Panc1 (cell line): Measurements from ENCODE around the gene CDC14B. TPM values are rescaled to one million over a fixed set of nuclear protein-coding genes. Genes with fewer than 3 reads are reported as not detected.
A peak's percentile ranks its signal among the peaks of the same experiment; 100 is the strongest.

Experiments
- ATAC-seq: fragments of 200-7000 bp; cut with Tn5 transposase; 2 replicates; pipeline ENCODE4 v1.9.1; 2020; ENCODE audit warnings: mild to moderate bottlenecking, moderate library complexity
- BruUV-seq: library from RNA; stranded (reverse); fragments of 400-500 nt; replicated peaks from 2 replicates; lab custom pipeline; 2021; lab: Mats Ljungman, UMichigan
- CTCF ChIA-PET: fragments of 300-600 bp; sonication (Branson Sonifier 250); formaldehyde crosslinking; loops from one replicate; lab custom pipeline; 2022; ENCODE audit warnings: antibody characterized with exemption; lab: Charles Lee
- POLR2A ChIA-PET: fragments of 300-600 bp; sonication (Branson Sonifier 250); formaldehyde crosslinking; loops from one replicate; lab custom pipeline; 2022; ENCODE audit warnings: antibody characterized with exemption; lab: Charles Lee
- DNase-seq: peaks from one replicate; pipeline ENCODE4 v3.0.0-alpha.2; 2010; ENCODE audit warnings: low read depth, low spot score
- H3K27ac ChIP-seq: 2 replicates; pipeline ENCODE4 v1.5.1; 2011; ENCODE audit warnings: mild to moderate bottlenecking, low read length, inconsistent platforms
- H3K27me3 ChIP-seq: fragments of 200-500 bp; sonication (Bioruptor generic); 2 replicates; pipeline ENCODE4 v1.6.0; 2014; ENCODE audit warnings: low read length, inconsistent platforms; ENCODE audit not compliant: control insufficient read depth, insufficient read depth
- H3K36me3 ChIP-seq: fragments of 200-500 bp; sonication (Bioruptor generic); 2 replicates; pipeline ENCODE4 v1.5.1; 2014; ENCODE audit warnings: inconsistent platforms, mild to moderate bottlenecking, low read length, moderate library complexity; ENCODE audit not compliant: control insufficient read depth, insufficient read depth
- H3K4me1 ChIP-seq: 2 replicates; pipeline ENCODE4 v1.5.1; 2011; ENCODE audit warnings: inconsistent platforms, mild to moderate bottlenecking, low read length, moderate library complexity; ENCODE audit not compliant: control insufficient read depth, insufficient read depth
- H3K4me3 ChIP-seq, 2 experiments: 2 replicates each; pipeline ENCODE4 v1.5.1; 2011 to 2012; ENCODE audit warnings: low read depth in 2 of 2, low read length in 2 of 2, mild to moderate bottlenecking in 2 of 2, inconsistent platforms in 1 of 2, moderate library complexity in 1 of 2
- H3K9me3 ChIP-seq: fragments of 200-500 bp; sonication (Bioruptor generic); 2 replicates; pipeline ENCODE4 v1.5.1; 2014; ENCODE audit warnings: low read depth, mild to moderate bottlenecking, inconsistent platforms, low read length, moderate library complexity; ENCODE audit not compliant: control insufficient read depth, insufficient read depth
- POLR2AphosphoS5 ChIP-seq: IDR thresholded peaks from 2 replicates; pipeline ENCODE4 v1.6.1; 2012; ENCODE audit warnings: mild to moderate bottlenecking, low read depth, low read length, moderate library complexity
- SIN3A ChIP-seq: IDR thresholded peaks from 2 replicates; pipeline ENCODE4 v1.6.1; 2012; ENCODE audit warnings: low read depth, mild to moderate bottlenecking, low read length, moderate library complexity, borderline replicate concordance; ENCODE audit not compliant: insufficient read depth
- TCF7L2 ChIP-seq: IDR thresholded peaks from 2 replicates; pipeline ENCODE4 v1.6.1; 2011; ENCODE audit warnings: mild to moderate bottlenecking, low read depth, low read length, inconsistent platforms
- in situ Hi-C: cut with HindIII; loops from 2 replicates; pipeline ENCODE4 v1.10.0; 2016; ENCODE audit warnings: low sequenced_read_pairs, low pct_unique_long_range_greater_than_20kb
- intact Hi-C: fragments of 100-400 bp; cut with micrococcal nuclease; formaldehyde crosslinking; loops from one replicate; pipeline ENCODE4 v1.10.0; 2022; ENCODE audit not compliant: unreplicated experiment
- total RNA-seq: library from RNA; stranded (reverse); gene quantifications from one replicate; pipeline ENCODE4 v1.2.1, GENCODE V29; 2021; ENCODE audit not compliant: unreplicated experiment
- TF ChIP-seq, protein P1 (sequence below), 2 experiments: IDR thresholded peaks; 2 replicates each; pipeline ENCODE4 v1.6.1; 2011 to 2012; ENCODE audit warnings: low read depth in 2 of 2, control low read depth in 1 of 2, low read length in 1 of 2, mild to moderate bottlenecking in 1 of 2, moderate library complexity in 1 of 2; ENCODE audit not compliant: insufficient read depth in 1 of 2
- TF ChIP-seq, protein P2 (sequence below): fragments of 450-650 bp; IDR thresholded peaks from 2 replicates; pipeline ENCODE4 v1.5.1; 2017; ENCODE audit warnings: mild to moderate bottlenecking

Gene CDC14B
- total RNA-seq, 1 experiment from 2014 or later: 11.8 TPM

- H3K27me3 ChIP-seq: no peaks in the 10 kb centered on the region
- H3K9me3 ChIP-seq: no peaks in the 10 kb centered on the region
- DNase-seq: no peak
- no peaks in the 10 kb centered on the region for H3K36me3 ChIP-seq
- TF ChIP-seq, protein P1, sequence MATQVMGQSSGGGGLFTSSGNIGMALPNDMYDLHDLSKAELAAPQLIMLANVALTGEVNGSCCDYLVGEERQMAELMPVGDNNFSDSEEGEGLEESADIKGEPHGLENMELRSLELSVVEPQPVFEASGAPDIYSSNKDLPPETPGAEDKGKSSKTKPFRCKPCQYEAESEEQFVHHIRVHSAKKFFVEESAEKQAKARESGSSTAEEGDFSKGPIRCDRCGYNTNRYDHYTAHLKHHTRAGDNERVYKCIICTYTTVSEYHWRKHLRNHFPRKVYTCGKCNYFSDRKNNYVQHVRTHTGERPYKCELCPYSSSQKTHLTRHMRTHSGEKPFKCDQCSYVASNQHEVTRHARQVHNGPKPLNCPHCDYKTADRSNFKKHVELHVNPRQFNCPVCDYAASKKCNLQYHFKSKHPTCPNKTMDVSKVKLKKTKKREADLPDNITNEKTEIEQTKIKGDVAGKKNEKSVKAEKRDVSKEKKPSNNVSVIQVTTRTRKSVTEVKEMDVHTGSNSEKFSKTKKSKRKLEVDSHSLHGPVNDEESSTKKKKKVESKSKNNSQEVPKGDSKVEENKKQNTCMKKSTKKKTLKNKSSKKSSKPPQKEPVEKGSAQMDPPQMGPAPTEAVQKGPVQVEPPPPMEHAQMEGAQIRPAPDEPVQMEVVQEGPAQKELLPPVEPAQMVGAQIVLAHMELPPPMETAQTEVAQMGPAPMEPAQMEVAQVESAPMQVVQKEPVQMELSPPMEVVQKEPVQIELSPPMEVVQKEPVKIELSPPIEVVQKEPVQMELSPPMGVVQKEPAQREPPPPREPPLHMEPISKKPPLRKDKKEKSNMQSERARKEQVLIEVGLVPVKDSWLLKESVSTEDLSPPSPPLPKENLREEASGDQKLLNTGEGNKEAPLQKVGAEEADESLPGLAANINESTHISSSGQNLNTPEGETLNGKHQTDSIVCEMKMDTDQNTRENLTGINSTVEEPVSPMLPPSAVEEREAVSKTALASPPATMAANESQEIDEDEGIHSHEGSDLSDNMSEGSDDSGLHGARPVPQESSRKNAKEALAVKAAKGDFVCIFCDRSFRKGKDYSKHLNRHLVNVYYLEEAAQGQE (IDR thresholded peaks at IDR 0.05; ENCODE audit: insufficient read depth in 1 of 2, low read depth in 2 of 2, low read length in 1 of 2): no peak
- no peak for TF ChIP-seq SIN3A
- TF ChIP-seq TCF7L2: no peak
- TF ChIP-seq, protein P2, sequence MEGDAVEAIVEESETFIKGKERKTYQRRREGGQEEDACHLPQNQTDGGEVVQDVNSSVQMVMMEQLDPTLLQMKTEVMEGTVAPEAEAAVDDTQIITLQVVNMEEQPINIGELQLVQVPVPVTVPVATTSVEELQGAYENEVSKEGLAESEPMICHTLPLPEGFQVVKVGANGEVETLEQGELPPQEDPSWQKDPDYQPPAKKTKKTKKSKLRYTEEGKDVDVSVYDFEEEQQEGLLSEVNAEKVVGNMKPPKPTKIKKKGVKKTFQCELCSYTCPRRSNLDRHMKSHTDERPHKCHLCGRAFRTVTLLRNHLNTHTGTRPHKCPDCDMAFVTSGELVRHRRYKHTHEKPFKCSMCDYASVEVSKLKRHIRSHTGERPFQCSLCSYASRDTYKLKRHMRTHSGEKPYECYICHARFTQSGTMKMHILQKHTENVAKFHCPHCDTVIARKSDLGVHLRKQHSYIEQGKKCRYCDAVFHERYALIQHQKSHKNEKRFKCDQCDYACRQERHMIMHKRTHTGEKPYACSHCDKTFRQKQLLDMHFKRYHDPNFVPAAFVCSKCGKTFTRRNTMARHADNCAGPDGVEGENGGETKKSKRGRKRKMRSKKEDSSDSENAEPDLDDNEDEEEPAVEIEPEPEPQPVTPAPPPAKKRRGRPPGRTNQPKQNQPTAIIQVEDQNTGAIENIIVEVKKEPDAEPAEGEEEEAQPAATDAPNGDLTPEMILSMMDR: no peak
- no peak for TF ChIP-seq POLR2AphosphoS5
- in situ Hi-C loops (no loop called here), intact Hi-C loops (no loop called here)
- H3K4me3 ChIP-seq: peak overlapping the region in 1 of 2 experiments; percentile 32; a peak in 2 of 4 replicates
- H3K4me1 ChIP-seq: peaks cover 20% of the 10 kb centered on the region
- no TSS peak for BruUV-seq
- POLR2A ChIA-PET: no interaction called here
- ATAC-seq: peak; percentile 93
- CTCF ChIA-PET: no interaction called here
- peak overlapping the region; percentile 75 for H3K27ac ChIP-seq
These were observed 62.8 kb downstream of the CDC14B start for GRCh38 chr9:96556701-96557461.

DNA sequence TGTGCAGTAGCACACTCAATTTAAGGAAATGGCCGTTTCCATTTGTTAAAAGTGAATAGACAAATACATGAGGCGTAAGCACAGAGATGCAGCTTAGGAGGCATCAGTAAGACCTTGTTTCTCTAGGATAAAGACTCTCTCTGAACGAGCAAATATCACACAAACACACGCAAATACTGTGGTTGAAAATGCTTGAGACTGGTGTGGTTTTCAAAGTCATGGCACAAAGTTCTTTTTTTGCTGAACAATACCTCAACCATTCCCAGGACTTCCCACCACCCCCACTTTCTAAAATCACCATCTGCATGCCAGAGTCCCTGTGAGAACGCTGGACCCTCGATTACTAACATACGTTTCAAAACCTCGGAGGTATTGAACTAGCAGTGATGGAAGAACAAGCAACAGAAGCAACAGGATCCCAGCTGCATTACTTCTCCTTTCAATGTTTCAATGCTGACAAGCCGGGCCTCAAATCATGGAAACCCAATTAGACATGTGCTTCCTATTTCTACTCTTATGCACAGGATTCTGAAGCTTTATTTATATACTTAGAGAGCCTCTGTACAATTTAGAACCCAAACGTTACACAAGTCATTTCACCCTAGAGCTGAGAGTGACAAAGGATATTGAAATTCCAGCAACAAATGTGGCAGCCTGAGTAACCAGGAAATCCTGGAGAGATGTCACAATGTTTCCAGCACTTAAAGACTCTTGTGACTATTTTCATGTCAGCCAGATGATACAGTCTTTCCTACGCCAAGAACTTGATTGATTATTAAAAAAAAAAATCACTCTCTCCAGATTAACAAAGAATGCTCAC is 63.9 kb downstream of the CDC14B start:
- Histone ChIP-seq H3K27ac (peak overlapping the region; percentile 75), H3K36me3 (no peaks in the 10 kb centered on the region), H3K4me1 (peaks cover 20% of the 10 kb centered on the region), H3K4me3 (no peak overlapping the region), H3K27me3 (no peaks in the 10 kb centered on the region), H3K9me3 (no peaks in the 10 kb centered on the region)
- in situ Hi-C loops (no loop called here), intact Hi-C loops (no loop called here)
- ChIA-PET POLR2A (no interaction called here), CTCF (no interaction called here)
- no peak for TF ChIP-seq SIN3A
- TF ChIP-seq, protein P2: no peak
- TF ChIP-seq POLR2AphosphoS5: no peak
- TF ChIP-seq TCF7L2: no peak
- TF ChIP-seq, protein P1 (IDR thresholded peaks at IDR 0.05; ENCODE audit: insufficient read depth in 1 of 2, low read depth in 2 of 2, low read length in 1 of 2): no peak
- no TSS peak for BruUV-seq
- ATAC-seq (no peak), DNase-seq (no peak)
